ENCODE data around the gene ZNF750.

The ZNF750 gene

DNA sequence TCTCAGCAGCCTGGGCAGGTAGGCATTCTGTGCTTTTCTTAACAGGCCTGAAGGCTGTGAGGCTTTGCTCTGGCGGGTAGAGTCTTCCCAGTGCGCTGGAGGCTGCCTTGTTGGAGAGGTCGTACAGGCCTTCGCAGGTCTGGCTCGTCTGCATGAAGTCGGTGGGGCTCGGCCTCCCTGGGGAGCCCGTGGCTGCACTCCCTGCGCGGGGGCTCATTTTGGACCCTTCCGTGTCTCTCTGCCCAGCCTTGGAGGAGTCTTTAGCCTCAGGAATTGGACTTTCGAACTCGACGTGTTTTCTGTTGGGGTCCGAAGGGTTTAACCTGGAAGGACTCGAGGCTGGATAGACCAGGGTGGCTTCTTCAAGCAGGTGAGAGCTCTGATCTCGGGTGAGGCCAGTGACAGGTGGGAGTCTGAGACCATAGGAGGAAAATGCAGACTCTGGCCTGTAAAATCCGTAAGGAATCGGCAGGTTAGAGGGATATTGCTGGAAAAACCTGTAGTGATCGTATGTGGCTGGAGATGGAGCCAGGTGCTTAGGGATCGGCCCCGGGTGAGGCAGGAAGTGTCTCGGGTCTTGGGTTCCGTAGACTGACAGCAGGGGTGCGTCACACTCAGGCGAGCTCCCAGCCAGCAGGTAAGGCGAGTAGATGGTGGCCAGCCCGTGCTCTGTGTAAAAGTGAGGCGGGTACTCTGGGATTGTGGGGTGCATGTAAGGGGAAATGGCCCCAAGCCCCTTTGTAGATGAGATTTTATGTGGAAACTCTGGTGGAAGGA is 8.6 kb downstream of the ZNF750 start:
- in situ Hi-C loops (cut with HindIII; ENCODE audit: low pct_ligation_motif_present, low sequenced_read_pairs): no loop called here
- H3K27ac ChIP-seq: no peak overlapping the region
- no peak for DNase-seq
- H3K36me3 ChIP-seq (replicated peaks): no peaks in the 10 kb centered on the region
- H3K27me3 ChIP-seq (replicated peaks): no peaks in the 10 kb centered on the region
- no peak overlapping the region for H3K4me3 ChIP-seq (ENCODE audit: low read depth, low read length)
- TF ChIP-seq, protein P1, sequence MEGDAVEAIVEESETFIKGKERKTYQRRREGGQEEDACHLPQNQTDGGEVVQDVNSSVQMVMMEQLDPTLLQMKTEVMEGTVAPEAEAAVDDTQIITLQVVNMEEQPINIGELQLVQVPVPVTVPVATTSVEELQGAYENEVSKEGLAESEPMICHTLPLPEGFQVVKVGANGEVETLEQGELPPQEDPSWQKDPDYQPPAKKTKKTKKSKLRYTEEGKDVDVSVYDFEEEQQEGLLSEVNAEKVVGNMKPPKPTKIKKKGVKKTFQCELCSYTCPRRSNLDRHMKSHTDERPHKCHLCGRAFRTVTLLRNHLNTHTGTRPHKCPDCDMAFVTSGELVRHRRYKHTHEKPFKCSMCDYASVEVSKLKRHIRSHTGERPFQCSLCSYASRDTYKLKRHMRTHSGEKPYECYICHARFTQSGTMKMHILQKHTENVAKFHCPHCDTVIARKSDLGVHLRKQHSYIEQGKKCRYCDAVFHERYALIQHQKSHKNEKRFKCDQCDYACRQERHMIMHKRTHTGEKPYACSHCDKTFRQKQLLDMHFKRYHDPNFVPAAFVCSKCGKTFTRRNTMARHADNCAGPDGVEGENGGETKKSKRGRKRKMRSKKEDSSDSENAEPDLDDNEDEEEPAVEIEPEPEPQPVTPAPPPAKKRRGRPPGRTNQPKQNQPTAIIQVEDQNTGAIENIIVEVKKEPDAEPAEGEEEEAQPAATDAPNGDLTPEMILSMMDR (IDR thresholded peaks at IDR 0.05; ENCODE audit: low read depth, low read length, missing control alignments): no peak

DNA sequence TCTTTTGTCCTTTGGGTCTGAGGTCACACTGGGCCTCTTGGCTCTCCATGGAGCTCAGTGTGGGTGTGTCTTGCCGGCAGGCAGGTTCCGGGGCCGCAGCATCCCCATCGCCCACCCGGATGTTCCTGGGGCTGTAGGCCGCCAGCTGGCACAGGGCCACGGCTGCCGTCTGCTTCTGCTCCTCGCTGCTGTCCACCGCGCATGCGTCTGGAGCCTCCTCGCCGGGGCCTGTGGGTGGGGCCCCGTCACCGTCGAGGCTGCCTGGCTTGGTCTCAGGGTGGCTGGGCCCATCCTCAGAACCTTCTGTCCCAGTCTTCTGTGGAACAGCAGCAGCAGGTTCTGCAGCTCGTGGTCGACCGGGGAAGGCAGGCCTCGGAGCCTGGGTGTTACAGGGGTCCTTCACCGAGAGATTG is 9.6 kb downstream of the ZNF750 start:
- Histone ChIP-seq H3K36me3 (replicated peaks) (no peaks in the 10 kb centered on the region), H3K27me3 (replicated peaks) (no peaks in the 10 kb centered on the region), H3K4me3 (ENCODE audit: low read depth, low read length) (no peak overlapping the region), H3K27ac (no peak overlapping the region)
- TF ChIP-seq, protein P1 (IDR thresholded peaks at IDR 0.05; ENCODE audit: low read depth, low read length, missing control alignments): no peak
- in situ Hi-C loops (cut with HindIII; ENCODE audit: low pct_ligation_motif_present, low sequenced_read_pairs): no loop called here
- no peak for DNase-seq

DNA sequence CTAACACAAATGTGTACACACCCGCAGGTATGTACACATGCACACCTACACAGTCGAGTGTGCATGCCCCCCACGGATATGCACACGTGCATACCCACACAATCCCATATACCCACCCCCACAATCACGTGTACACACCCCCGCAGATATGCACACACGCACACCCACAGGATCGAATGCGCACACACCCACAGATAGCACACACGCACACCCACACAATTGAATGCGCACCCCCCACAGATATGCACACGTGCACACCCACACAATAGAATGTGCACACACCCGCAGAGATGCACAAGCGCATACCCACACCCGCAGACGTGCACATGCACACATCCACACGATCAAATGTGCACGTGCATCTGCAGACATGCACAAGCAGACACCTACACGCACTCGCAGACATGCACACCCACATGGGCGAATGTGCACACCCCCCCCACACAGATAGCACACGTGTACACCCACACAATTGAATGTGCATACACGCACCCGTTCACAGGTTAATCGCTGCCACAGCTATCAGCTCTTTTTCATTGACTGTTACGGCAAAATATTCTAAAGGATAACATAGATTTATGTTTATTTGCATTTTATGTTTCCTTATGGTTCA is 10.8 kb downstream of the ZNF750 start:
- DNase-seq: no peak
- Histone ChIP-seq H3K4me3 (ENCODE audit: low read depth, low read length) (no peak overlapping the region), H3K27ac (no peak overlapping the region), H3K36me3 (replicated peaks) (no peaks in the 10 kb centered on the region), H3K27me3 (replicated peaks) (no peaks in the 10 kb centered on the region)
- TF ChIP-seq, protein P1 (IDR thresholded peaks at IDR 0.05; ENCODE audit: low read depth, low read length, missing control alignments): no peak
- in situ Hi-C loops (cut with HindIII; ENCODE audit: low pct_ligation_motif_present, low sequenced_read_pairs): no loop called here

DNA sequence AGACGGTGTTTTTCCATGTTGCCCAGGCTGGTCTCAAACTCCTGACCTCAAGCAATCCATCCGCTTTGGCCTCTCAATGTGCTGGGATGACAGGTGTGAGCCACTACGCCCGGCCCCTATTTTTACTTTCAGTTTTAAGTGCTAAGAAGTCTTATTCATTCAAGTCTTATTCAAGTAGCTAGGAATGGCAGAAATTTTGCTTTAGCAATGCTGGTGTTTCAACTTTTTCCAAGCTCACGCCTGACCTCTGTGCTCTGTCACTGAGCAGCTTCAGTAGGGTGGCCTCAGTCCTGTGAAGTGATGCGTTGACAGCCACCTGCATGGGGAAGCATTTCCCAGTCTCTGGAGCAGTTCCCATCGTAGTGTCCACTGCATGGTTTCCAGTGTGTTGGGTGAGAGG is 12.9 kb downstream of the ZNF750 start:
- no peak overlapping the region for H3K27ac ChIP-seq
- DNase-seq: no peak
- H3K4me3 ChIP-seq (ENCODE audit: low read depth, low read length): no peak overlapping the region
- no peaks in the 10 kb centered on the region for H3K27me3 ChIP-seq (replicated peaks)
- no peaks in the 10 kb centered on the region for H3K36me3 ChIP-seq (replicated peaks)
- in situ Hi-C loops (cut with HindIII; ENCODE audit: low pct_ligation_motif_present, low sequenced_read_pairs): no loop called here
- TF ChIP-seq, protein P1 (IDR thresholded peaks at IDR 0.05; ENCODE audit: low read depth, low read length, missing control alignments): no peak

DNA sequence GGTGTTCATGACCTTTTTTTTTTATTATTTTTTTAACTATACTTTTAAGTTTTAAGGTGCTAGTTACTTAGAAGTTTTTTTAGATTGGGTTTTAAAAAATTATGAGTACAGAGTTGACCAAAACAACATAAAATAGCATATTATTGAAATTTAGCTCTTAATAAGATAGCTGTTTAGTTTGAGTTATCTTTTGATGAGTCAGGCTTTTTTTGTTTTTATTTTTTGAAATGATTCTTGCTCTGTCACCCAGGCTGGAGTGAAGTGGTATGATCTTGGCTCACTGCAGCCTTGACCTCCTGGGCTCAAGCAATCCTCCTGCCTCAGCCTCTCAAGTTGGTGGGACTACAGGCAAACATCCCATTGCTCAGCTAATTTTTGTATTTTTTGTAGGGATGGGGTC is 13.6 kb downstream of the ZNF750 start:
- Histone ChIP-seq H3K27ac (no peak overlapping the region), H3K36me3 (replicated peaks) (no peaks in the 10 kb centered on the region), H3K27me3 (replicated peaks) (no peaks in the 10 kb centered on the region), H3K4me3 (ENCODE audit: low read depth, low read length) (no peak overlapping the region)
- TF ChIP-seq, protein P1 (IDR thresholded peaks at IDR 0.05; ENCODE audit: low read depth, low read length, missing control alignments): no peak
- in situ Hi-C loops (cut with HindIII; ENCODE audit: low pct_ligation_motif_present, low sequenced_read_pairs): no loop called here
- no peak for DNase-seq

All from brain microvascular endothelial cell (primary cell).